DMS114 treated with DMSO at 0.1 percent for 48 hours (cell line): ENCODE results near the gene RNF148.
"Not testable (repeated sequence)": the region's sequence is repeated elsewhere in the genome, so short reads cannot be mapped to it uniquely, and the experiment has no call there.

ENCODE experiments used
- DNase-seq: peaks from one replicate; lab custom pipeline; 2025; ENCODE audit not compliant: unreplicated experiment; lab: John Stamatoyannopoulos, UW

The RNF148 gene

DNA sequence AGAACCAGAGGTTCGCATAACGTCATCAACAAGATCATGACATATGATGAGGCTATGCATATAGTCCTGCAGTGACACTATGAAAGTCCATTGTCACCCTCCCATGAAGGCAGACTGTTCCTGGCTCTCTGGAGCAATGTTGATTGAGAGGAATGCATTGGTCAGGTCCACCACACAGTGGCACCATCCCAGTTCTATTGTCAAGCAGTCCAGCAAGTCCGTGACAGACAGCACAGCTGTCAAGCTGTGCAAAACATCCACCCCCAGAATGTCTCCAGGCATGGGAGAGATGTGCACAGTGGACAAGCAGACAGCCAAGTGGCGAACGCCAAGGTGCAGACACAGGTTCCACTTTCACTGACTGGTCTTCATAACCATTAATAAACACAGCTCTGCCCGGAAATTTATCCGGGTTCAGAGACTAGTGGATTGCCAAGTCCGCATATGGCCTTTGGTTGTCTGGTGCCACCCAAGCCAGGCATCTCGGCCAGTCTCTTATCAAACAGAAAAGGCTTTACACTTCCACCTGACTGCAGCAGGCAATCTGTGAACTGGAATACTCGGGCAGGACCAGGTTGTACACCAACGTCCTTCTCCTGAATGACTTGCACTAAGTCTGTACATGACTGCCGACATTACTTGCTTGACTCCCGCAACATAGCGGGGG lies 11.0 kb downstream of the RNF148 start:
- no peak for DNase-seq

DNA sequence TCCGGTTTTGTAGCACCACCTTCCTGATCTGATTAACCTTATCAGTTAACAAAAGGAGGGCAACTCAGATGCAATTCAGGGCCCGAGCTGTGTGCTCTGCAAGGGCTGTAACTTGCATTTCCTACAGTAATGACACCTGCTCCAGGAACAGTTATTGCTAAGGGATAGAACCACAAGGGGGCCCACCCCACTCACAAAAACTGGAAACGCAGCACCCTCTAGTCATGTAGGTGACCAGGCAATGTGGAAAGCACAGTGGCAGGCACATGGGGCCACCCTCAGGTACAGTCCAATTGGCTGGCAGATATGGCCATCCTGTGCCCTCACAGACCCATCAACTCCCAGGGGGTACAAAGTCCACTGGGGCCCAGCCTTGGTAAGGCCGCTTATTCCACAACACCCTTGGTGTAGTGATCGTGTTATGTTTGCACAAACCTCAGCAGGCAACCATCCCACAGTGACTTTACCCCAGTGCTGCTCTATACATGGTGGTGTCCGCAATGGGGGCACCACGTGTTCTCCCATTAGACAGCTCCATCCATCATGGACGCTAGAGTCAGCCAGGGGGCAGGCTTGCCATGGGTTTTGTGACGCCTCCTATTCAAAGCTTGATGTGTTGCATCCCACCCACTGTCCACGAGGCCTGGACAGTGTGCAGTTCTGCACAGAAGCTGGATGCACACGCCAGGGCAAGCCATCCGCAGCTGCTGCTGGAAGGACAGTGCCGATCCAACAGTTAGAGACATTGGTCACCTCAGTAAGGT lies 13.2 kb downstream of the RNF148 start:
- no peak for DNase-seq

DNA sequence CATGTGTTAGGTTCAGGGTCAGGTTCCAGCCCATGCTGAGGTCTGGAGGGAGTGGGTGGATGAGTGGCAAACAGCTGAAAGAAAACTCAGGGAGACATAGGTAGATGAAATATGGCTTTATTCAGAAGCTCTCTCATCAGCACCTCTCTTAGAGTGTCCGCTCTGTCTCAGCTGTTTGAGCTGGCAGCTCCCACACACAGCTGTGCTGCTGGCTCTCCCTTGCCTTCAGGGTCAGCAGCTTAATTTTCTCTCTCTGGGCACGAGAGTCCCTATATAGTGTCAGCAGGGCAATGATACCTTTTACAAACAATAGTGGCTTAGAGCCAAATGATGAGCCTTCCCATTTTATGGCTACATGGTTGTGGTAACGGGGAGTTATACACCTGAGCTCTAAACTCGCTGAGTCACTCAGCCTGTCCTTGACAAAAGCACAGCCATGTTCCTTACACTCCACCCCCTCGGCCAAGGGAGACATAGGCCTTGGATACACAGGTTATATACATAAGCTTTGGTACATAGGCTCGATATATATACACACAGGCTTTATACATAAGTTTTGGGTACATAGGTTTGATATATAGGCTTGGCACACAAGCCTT lies 14.2 kb downstream of the RNF148 start:
- no peak for DNase-seq

- no peak for DNase-seq
Measured at GRCh38 chr7:122686360-122686878, 16.3 kb downstream of the RNF148 start.

- no peak for DNase-seq
Measured at GRCh38 chr7:122684504-122684903, 18.2 kb downstream of the RNF148 start.

GRCh38 chr7:122682815-122683550 lies 19.7 kb downstream of the RNF148 start:
- no peak for DNase-seq

GRCh38 chr7:122681186-122681585 lies 21.5 kb downstream of the RNF148 start:
- DNase-seq: not testable (repeated sequence)

GRCh38 chr7:122679813-122680212 lies 22.9 kb downstream of the RNF148 start:
- DNase-seq: no peak

DNA sequence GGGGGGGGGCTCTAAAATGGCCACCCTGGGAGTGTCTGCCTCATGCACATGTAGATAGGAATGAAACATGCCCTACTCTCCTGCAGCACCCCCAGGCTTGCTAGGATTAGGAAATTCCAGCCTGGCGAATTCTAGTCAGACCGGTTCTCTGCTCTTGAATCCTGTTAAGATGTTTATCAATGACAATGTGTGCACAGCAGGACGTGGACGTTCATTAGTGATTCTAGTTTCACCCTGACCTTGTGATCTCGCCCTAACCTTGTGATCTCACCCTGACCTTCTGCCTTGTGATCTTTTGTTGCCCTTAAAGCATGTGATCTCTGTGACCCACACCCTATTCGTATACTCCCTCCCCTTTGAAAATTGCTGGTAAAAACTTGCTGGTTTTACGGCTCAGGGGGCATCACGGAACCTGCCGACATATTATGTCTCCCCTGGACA lies 23.4 kb downstream of the RNF148 start:
- DNase-seq: not testable (repeated sequence)

DNA sequence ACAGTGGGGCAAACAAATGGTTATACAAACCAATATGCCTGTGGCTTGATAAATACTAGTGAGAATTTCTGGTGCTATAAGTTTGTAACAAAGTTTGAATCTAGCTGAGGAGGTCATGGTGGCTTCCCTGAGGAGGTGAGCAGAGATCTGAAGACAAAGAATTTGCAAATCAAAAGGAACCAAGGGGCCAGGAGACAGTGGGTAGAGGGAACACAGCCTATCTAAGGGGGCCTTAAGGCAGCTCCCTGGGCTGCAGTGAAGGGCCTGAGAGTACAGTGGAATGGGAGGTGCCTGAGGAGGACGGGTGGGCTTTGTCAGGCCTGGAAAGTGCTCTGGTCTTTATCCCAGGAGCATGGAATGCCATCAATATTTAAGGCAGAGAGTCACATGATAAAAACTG lies 25.6 kb downstream of the RNF148 start:
- no peak for DNase-seq

DNA sequence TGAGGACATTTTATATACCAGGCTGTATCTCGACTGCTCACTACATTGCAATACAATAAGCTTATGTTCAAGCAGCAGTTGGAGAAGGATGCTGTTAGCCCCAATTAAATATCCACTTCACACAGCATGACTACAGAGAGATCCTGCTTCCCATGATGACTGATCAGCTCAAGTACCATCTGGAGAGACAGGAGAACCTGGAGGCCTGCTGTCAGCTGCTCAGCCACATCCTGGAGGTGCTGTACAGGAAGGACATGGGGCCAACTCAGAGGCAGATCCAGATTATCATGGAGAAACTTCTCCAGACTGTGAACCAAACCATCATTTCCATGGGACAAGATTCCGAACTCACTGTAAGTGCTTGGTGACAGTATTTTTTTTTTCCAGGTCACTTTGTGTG lies 26.3 kb downstream of the RNF148 start:
- no peak for DNase-seq

- no peak for DNase-seq
Measured at GRCh38 chr7:122675621-122676020, 27.1 kb downstream of the RNF148 start.

DNA sequence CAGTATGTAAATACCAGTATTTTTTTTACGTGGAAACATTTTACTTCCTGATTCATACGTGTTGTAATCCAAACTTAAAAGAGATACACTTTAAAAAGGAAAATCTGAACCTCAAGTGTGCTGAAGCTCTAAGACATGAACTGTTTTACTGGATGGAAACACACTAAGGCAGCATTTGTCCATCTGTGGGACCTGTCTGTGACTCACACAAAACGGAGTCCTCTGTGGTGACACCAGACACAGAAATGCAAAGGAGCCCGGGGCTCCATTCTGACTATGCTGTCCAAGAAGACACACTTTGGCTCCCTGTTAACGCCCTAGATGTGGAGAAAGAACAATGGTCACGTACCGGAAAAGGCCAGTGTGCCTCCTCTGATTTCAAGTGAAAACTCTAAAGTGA lies 27.7 kb downstream of the RNF148 start:
- no peak for DNase-seq

GRCh38 chr7:122674502-122674901 lies 28.2 kb downstream of the RNF148 start:
- DNase-seq: no peak

DNA sequence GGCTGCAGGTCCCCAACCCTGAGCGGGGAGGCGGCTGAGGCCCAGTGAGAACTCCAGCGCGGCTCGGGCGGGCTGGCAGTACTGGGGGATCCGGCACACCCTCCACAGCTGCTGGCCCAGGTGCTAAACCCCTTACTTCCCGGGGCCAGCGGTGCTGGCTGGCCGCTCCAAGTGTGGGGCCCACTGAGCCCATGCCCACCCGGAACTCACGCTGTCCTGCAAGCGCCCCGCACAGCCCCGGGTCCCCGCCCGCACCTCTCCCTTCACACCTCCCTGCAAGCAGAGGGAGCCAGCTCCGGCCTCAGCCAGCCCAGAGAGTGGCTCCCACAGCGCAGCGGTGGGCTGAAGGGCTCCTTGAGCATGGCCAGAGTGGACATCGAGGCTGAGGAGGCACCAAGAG lies 28.8 kb downstream of the RNF148 start:
- no peak for DNase-seq

DNA sequence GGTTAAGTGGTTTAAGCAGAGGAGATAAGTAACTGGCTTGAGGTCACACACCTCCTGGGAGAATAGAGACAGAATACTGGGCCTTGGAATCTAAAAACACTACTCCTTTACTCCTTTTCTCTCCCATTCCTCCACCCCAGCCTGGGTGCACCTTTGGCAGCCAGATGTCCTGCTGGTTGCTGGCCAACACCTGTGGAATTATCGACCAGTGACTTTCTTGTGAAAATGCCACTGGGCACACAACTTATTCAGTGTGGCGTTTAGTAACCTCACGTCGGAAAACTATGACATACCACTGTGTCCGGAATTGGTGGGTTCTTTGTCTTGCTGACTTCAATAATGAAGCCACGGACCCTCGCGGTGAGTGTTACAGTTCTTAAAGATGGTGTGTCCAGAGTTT lies 30.2 kb downstream of the RNF148 start:
- DNase-seq: no peak

GRCh38 chr7:122663733-122664132 lies 39.0 kb downstream of the RNF148 start:
- no peak for DNase-seq

- no peak for DNase-seq
Measured at GRCh38 chr7:122658856-122659255, 43.9 kb downstream of the RNF148 start.

- no peak for DNase-seq
Measured at GRCh38 chr7:122653685-122654084, 49.0 kb downstream of the RNF148 start.

DNA sequence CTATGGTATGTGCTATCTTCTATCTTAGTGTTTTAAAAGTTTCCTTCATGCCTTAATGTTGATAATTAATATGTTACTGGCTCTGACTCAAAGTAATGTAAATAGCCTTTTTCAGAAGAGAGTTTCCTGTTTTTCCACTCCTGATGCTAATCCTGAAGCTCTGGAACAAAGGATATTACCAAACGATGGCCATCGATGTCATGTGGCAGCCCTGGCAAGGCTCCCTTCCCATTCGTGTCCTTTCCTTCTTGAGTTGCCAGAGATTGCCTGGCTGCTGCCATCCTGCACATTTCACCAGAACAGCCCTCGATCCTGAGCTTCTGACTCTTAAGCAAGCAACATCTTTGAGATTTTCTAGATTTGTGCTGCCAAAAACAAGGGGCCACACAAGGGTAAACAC lies 49.8 kb downstream of the RNF148 start:
- no peak for DNase-seq
